HG03378 (cell line): ENCODE data around the gene RRAS.
"Not testable (repeated sequence)": the region's sequence is repeated elsewhere in the genome, so short reads cannot be mapped to it uniquely, and the experiment has no call there.

Experiments
- ATAC-seq: cut with Tn5 transposase; IDR thresholded peaks from one replicate; pipeline ENCODE4 v1.9.1; 2021; ENCODE audit warnings: mild to moderate bottlenecking, moderate library complexity; ENCODE audit not compliant: unreplicated experiment

The RRAS gene

DNA sequence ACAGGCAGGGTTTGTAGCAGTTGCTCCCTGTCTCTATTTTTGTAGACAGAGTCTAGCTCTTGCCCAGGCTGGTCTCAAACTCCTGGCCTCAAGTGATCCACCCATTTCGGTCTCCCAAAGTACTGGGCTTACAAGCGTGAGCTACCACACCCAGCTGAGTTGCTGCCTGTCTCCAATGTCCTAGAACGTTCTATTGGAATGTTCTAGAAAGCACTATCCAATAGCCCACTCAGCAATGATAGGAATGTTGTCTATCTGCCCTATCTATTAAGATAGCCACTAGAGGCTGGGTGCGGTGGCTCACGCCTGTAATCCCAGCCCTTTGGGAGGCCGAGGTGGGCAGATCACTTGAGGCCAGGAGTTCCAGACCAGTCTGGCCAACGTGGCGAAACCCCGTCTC, 6.7 kb downstream of the RRAS start:
- not testable (repeated sequence) for ATAC-seq

DNA sequence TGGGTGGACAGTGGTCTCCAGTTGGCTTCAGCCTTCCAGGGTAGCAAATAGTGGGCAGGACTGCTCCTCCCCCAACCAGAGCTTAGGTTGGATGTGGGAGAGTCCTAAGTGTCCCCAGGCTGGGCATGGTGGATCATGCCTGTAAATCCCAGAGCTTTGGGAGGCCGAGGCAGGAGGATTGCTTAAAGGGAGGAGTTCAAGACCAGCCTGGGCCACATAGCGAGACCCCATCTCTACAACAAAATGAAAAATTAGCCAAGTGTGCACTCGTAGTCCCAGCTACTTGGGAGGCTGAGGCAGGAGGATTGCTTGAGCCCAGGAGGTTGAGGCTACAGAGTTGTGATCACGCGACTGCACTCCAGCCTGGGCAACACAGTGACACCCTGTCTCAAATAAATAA, 7.4 kb downstream of the RRAS start:
- no peak for ATAC-seq

DNA sequence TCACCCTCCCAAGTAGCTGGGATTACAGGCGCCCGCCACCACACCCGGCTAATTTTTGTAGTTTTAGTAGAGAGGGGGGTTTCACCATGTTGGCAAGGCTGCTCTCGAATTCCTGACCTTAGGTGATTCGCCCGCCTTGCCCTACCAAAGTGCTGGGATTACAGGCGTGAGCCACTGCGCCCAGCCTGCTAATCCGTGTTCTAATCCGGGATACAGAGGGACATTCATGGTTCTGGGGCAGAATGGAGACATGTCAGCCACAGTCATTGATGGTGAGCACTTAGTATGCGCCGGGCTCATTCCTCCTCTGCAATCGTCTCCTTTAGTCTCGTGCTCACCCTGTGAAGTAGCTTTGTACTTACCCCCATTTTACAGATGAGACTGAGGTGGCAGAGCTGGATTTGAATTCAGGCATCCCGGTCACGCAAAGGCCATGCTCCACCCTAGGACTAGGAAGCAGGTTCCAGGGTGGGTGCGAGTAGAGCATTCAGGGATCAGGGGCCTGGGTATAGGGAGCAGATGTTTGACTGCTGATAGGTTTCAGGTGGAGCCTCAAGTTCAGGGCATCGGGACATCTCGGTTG, 8.2 kb downstream of the RRAS start:
- ATAC-seq = no peak

DNA sequence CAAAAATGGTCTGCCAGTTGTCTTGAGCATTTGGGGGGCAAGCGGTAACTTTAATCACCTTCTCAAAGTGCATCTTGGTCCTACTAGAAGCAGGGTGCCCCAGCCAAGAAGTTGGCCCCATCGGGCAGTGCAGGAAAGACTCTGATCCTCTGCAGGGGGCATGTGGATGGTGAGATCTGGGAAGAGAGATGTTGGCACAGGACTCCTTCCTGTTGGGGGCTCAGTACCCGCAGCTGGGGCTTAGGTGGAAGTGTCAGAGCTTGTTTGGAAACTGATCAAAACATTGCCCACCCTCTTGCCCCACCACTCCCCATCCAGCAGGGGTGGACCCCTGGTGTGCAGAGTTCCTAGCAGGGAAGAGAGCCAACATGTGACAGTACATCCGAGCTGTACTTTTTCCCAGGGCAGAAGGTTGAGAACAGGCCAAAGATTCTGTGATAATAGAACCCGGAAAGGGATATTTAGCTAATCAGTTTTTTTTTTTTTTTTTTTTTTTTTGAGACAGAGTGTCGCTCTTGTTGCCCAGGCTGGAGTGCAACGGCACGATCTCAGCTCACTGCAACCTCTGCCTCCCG, 8.8 kb downstream of the RRAS start:
- ATAC-seq = no peak

DNA sequence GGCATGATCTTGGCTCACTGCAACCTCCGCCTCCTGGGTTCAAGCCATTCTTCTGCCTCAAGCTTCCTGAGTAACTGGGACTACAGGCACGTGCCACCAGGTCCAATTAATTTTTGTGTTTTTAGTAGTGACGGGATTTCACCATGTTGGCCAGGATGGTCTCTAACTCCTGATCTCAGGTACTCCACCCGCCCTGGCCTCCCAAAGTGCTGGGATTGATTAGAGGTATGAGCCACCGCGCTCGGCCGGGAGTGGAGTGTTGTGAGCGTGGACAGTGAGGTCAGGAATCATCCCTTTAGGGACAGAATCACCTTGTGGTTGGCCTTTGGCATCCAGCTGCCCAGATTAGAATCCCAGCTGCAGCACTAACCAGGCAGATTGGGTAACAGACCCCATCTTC, 10.3 kb downstream of the RRAS start:
- no peak for ATAC-seq

DNA sequence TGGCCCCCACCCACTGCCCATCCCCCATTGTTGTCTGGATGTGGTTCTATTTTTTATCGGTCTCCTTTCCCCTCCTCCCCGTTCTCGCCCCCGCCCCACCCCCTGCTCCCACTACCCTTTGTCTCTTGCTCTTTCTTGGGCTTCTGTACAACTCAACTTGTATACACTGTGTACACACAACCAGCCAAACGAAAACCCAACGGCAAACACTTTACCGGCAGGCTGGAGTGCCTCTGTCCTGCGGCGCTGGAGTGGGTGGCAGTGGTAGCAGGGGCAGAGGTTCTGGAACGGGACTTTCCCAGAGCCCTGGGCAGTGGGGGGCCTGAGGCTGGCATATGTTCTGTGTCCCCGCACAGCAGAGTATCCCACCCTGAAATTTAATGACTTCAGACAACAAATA, 13.7 kb downstream of the RRAS start:
- ATAC-seq = no peak

DNA sequence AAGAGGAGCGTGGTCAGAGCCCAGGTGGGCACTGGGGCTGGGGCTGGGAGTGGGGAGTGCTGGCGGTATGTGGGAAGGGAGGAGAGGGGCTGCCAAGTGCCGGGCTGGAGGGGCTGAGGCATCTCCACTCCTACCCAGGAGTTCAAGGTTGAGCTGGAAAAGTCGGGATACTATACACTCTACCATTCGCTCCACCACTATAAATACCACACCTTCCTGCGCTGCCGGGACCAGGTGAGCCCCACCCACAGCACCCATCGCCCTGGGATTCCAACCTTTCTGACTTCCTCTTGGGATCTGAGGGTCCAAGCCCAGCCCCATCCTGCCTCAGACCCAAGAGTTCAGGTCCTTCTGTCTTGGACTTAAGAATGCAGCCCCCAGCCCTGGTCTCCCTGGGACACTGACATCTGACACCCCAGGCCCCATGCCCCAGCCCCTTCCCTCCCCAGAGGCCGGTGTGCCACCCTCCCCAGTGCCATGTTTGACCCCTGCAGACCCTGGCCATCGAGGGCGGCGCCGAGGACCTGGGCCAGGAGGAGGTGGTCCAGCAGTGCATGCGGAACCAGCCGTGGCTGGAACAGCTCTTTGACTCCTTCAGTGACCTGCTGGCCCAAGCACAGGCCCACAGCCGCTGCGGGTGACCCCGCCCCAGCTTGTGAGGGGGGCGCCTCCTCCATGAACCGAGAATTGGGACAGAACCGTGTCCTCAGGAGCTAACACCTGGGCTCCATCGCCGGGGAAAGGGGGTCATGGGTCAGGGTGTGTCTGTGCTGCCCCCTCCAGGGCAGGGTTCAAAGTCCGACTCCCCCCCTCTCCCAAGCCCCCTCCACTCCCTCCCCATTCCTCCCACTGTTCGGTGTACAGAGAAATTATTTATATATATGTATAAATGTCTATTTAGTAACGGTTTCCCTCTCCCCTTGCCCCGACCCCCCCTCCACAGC, 14.7 kb downstream of the RRAS start:
- no peak for ATAC-seq

DNA sequence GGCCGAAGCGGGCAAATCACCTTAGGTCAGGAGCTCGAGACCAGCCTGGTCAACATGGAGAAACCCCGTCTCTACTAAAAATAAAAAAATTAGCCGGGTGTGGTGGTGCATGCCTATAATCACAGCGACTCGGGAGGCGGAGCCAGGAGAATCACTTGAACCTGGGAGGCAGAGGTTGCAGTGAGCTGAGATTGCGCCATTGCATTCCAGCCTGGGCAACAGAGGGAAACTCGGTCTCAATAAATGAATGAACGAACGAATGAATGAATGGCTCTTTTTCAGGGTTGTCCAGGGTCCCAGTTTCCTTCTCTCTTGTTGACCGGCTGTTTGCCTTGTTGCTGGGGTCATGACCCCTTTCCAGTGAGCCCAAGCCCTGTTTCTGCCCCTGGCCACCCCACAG, 22.1 kb downstream of the RRAS start:
- ATAC-seq = not testable (repeated sequence)

DNA sequence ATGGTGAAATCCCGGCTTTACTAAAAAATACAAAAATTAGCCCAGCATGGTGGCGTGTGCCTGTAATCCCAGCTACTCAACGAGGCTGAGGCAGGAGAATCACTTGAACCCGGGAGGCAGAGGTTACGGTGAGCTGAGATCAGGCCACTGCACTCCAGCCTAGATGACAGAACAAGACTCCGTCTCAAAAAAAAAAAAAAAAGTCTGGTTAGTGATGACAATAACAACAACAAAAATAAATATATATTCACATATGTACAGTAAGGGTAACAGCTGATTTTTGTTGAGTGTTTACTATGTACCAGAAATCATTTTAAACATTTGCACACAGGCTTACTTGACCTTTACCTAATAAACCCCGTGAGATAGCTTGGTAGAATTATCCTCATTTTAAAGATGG, 23.0 kb downstream of the RRAS start:
- no peak for ATAC-seq

DNA sequence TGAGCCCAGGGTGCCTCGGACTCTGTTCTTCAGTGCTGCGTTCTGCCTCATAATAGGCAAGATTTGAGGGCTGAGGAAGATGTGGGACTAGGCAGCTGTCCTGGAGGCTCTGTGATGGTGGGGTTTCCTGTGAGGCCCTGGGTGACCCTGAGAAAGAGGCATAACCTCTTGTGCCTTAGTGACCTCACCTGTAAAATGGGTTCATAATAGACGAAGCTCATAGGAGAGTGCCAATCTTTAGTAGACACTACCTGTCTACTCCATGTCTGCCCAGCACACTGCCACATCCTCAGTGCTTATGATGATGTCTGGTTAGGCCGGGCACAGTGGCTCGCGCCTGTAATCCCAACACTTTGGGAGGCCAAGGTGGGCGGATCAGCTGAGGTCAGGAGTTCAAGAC, 23.4 kb downstream of the RRAS start:
- no peak for ATAC-seq

DNA sequence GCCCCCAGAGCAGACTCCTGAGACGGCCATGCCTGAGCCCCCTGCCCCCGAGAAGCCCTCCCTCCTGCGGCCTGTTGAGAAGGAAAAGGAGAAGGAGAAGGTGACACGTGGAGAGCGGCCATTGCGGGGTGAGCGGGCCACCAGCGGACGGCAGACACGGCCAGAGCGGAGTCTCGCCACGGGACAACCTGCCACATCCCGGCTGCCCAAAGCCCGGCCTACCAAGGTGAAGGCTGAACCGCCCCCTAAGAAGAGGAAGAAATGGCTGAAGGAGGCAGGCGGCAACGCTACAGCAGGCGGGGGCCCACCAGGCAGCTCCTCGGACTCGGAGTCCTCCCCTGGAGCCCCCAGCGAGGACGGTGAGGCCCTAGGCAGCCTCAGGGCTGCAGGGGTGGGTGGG, 24.1 kb downstream of the RRAS start:
- no peak for ATAC-seq

DNA sequence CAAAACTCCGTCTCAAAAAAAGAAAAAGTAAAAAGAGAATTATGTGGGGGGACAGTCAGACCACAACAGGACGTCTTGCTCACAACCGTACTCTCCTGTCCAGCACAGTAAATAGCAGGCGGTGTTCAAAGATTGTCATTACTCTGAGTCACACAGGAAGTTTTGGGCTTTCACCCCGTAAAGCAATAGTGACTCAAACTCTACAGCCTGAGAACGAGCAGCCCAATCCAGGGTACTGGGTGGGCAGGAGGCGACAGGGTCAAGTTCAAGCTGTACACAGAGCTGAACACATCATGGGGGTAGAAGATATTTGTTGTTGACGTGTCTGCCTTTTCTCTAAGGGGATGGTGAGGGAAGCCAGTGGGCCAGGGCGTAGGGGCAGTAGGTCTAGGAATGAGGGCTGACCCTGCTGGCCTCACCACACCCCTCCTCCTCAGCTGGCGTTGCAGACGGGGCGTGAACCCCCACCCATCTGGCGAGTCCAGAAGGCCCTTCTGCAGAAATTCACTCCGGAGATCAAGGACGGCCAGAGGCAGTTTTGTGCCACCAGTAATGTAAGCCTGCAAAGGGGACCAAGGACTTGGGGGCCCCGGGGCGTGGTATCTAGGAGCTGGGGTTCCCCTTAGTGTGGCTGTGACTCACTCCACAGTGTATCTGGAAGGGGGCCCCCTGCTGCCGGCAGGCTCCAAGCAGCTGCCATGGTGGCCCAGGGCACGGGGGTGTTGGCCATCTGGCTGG, 25.7 kb downstream of the RRAS start:
- no peak for ATAC-seq

DNA sequence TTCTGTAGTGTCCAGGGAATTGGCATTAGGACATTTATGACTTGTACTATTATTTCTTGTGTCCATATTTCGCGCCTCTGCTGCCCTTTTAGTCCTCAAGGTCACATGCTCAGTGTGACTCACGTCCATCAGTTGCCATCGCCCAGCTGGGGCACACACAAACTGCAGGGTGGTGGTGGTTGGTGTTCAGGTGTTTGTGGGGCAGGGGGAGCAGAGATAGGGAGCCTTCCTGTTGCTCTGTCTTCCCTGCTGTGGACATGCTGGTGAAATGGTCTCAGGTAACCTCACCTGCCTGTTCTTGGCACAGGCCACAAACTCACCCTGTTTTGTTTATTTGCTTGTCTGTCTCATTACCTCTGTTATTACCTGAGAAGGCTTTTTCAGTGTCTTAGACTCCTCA, 26.6 kb downstream of the RRAS start:
- no peak for ATAC-seq

DNA sequence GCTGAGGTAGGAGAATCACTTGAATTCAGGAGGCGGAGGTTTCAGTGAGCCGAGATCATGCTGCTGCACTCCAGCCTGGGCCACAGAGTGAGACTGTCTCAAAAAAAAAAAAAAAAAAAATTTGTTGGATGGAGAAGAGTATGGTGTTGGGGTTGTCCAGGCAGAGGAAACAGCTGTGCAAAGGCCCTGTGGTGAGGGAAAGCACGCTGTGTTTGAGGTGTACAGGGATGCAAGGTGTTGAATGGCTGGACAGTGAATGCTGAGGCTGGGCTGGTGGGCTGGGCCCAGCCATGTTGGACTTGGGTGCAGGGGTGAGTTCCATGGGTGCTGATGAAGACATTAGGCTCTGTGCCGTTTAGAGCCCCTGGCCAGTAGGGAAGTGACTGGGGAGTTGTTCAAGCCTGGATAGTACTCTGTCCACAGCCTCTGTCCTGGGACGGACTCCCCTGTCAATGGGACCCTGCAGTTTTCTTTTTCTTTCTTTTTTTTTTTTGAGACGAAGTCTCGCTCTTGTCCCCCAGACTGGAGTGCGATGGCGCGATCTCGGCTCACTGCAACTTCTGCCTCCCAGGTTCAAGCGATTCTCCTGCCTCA, 30.3 kb downstream of the RRAS start:
- no peak for ATAC-seq

DNA sequence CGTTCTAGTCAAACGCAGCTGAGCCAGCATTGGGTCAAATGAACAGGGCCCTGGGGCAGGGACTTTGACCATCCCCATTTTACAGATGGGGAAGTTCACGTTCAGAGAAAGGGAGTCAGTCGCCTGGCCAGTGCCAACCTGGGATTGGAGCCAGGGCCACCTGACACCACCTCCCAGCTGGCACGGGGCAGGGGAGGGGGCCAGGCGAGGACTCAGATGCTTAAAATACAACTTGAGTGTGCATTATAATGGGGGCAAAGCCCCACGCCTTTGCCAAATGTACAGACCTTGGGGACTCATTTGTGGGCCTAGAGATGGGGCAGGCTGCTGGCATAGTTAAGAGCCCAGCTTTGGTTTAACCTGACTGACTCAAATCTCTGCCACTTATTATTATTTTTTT, 34.3 kb downstream of the RRAS start:
- no peak for ATAC-seq

DNA sequence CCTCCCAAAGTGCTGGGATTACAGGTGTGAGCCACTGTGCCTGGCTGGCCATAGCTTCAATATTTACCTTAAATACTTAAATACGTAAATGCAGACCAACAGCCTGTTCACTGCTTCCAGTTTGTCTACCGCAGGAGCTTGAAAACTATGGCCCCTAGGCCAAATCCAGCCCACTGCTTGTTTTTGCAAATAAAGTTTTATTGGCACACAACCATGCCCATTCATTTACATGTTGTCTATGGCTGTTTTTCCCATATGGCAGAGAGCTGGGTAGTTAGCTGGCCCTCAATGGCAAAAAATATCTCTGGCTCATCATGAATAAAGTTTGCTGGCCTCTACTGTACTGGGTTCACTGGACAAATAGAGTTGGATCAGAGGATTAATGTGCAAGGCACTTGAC, 37.1 kb downstream of the RRAS start:
- no peak for ATAC-seq

DNA sequence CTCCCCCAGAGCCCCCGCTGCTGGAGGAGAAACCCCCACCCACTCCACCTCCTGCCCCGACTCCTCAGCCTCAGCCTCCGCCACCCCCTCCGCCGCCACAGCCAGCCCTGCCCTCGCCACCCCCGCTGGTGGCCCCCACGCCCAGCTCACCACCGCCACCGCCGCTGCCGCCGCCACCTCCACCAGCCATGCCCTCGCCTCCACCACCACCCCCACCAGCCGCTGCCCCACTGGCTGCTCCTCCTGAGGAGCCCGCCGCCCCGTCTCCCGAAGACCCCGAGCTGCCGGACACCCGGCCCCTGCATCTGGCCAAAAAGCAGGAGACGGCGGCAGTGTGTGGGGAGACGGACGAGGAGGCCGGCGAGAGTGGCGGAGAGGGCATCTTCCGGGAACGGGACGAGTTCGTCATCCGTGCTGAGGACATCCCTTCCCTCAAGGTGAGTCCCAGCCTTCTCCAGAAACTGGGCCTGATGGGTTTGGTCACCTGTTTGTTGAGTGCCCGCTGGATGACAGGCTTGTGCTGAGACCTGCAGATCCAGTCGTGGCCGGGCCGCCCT, 38.4 kb downstream of the RRAS start:
- ATAC-seq = no peak

DNA sequence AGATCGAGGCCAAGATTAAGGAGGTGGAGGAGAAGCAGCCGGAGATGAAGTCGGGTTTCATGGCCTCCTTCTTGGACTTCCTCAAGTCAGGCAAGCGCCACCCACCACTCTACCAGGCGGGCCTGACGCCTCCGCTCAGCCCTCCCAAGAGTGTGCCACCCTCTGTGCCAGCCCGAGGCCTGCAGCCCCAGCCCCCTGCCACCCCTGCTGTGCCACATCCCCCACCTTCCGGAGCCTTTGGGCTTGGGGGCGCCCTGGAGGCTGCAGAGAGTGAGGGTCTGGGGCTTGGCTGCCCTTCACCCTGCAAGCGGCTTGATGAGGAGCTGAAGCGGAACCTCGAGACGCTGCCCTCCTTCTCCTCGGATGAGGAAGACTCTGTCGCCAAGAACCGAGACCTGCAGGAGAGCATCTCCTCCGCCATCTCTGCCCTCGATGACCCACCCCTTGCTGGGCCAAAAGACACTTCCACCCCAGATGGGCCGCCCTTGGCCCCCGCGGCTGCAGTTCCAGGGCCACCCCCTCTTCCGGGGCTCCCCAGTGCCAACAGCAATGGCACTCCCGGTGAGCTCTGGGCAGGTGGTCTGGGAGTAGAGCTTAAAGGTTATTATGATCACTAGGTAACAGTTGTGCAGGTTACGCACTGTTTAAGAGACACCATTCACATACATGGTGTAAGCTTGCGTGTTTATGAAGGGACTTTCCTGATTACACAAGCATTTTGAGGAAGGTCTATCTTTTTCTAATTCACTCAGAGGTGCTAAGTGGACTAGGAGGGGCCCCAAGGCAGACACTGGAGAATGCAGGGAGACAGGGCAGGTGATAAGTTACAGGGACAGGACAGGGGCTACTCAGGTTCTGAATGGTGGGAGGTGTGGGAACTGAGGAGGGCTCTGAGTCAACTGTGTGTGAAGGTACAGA, 40.3 kb downstream of the RRAS start:
- no peak for ATAC-seq

DNA sequence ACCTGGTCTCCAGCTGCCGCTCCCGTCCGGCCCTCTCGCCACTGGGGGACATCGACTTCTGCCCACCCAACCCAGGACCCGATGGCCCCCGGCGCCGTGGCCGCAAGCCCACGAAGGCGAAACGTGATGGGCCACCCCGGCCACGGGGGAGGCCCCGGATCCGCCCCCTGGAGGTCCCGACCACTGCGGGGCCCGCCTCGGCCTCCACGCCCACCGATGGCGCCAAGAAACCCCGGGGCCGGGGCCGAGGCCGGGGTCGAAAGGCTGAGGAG, 42.3 kb downstream of the RRAS start:
- no peak for ATAC-seq
